SH-SY5Y (cell line): ENCODE results near the gene CD180.

Source experiments
- GATA2 ChIP-seq: IDR thresholded peaks from 2 replicates; pipeline ENCODE4 v1.6.1; 2011; ENCODE audit warnings: mild to moderate bottlenecking, low read depth, low read length
- GATA3 ChIP-seq: IDR thresholded peaks from 2 replicates; pipeline ENCODE4 v1.6.1; 2011; ENCODE audit warnings: low read depth, mild to moderate bottlenecking, low read length, moderate library complexity

- no peak for TF ChIP-seq GATA2
- no peak for TF ChIP-seq GATA3
These were observed 49.6 kb downstream of the CD180 start for GRCh38 chr5:67146981-67147380.
